OCI-LY1 (cell line): ENCODE results near the gene ZFP57.

ENCODE experiments used
- H2AFZ ChIP-seq: fragments of 200-600 bp; sonication (generic), shearing (Covaris generic); 2 replicates; pipeline ENCODE4 v1.6.0; 2014; ENCODE audit warnings: antibody characterized with exemption, mild to moderate bottlenecking, low read length
- H3F3A ChIP-seq: fragments of 200-600 bp; sonication (generic), shearing (Covaris generic); 2 replicates; pipeline ENCODE4 v1.6.0; 2014; ENCODE audit warnings: mild to moderate bottlenecking, antibody characterized with exemption, low read length, moderate library complexity; ENCODE audit not compliant: insufficient read depth
- H3K27ac ChIP-seq: fragments of 200-600 bp; sonication (generic); 2 replicates; pipeline ENCODE4 v1.5.1; 2014; ENCODE audit warnings: low read length, mixed run types, mild to moderate bottlenecking, low read depth; ENCODE audit not compliant: poor library complexity, severe bottlenecking
- H3K27me3 ChIP-seq: fragments of 200-600 bp; sonication (generic); 2 replicates; pipeline ENCODE4 v1.6.0; 2014; ENCODE audit warnings: antibody characterized with exemption, mild to moderate bottlenecking, low read length, moderate library complexity; ENCODE audit not compliant: insufficient read depth
- H3K36me3 ChIP-seq: fragments of 200-600 bp; sonication (generic); 2 replicates; pipeline ENCODE4 v1.6.1; 2014; ENCODE audit warnings: mild to moderate bottlenecking, antibody characterized with exemption, low read length, moderate library complexity, mixed read lengths; ENCODE audit not compliant: insufficient read depth
- H3K4me1 ChIP-seq: fragments of 200-600 bp; sonication (generic); 2 replicates; pipeline ENCODE4 v1.5.1; 2014; ENCODE audit warnings: mild to moderate bottlenecking, low read length, moderate library complexity; ENCODE audit not compliant: insufficient read depth, severe bottlenecking
- H3K4me2 ChIP-seq: fragments of 200-600 bp; sonication (generic), shearing (Covaris generic); 2 replicates; pipeline ENCODE4 v1.6.1; 2014; ENCODE audit warnings: low read length
- H3K4me3 ChIP-seq: fragments of 200-600 bp; sonication (generic); 2 replicates; pipeline ENCODE4 v1.5.1; 2014; ENCODE audit warnings: low read length, low read depth, mild to moderate bottlenecking, mixed read lengths; ENCODE audit not compliant: poor library complexity, severe bottlenecking
- H3K79me2 ChIP-seq: fragments of 200-600 bp; shearing (Covaris generic); 2 replicates; pipeline ENCODE4 v1.6.1; 2016; ENCODE audit warnings: mixed run types, low read length, mixed read lengths; ENCODE audit not compliant: insufficient read depth
- H3K9ac ChIP-seq: fragments of 200-600 bp; sonication (generic), shearing (Covaris generic); 2 replicates; pipeline ENCODE4 v1.6.1; 2014; ENCODE audit warnings: mild to moderate bottlenecking, low read length, mixed read lengths
- H3K9me2 ChIP-seq: fragments of 200-600 bp; sonication (generic), shearing (Covaris generic); 2 replicates; pipeline ENCODE4 v1.6.1; 2014; ENCODE audit warnings: low read depth, mild to moderate bottlenecking, low read length, mixed read lengths
- H3K9me3 ChIP-seq: fragments of 200-600 bp; shearing (Covaris generic); 2 replicates; pipeline ENCODE4 v1.6.1; 2014; ENCODE audit warnings: low read length, mixed read lengths
- H4K20me1 ChIP-seq: fragments of 200-600 bp; sonication (generic), shearing (Covaris generic); 2 replicates; pipeline ENCODE4 v1.6.0; 2016; ENCODE audit warnings: mild to moderate bottlenecking, low read length; ENCODE audit not compliant: insufficient read depth
- EZH2 ChIP-seq: fragments of 200-600 bp; sonication (generic), shearing (Covaris generic); IDR thresholded peaks from 2 replicates; pipeline ENCODE4 v1.8.0; 2017; ENCODE audit warnings: borderline replicate concordance, mixed run types, mild to moderate bottlenecking, antibody characterized with exemption, low read length, moderate library complexity, mixed read lengths
- TF ChIP-seq, protein P1 (sequence below): fragments of 200-600 bp; sonication (generic), shearing (Covaris generic); IDR thresholded peaks from 2 replicates; pipeline ENCODE4 v1.5.1; 2017; ENCODE audit warnings: mild to moderate bottlenecking, antibody characterized with exemption, low read length, moderate library complexity, mixed read lengths

The ZFP57 gene

DNA sequence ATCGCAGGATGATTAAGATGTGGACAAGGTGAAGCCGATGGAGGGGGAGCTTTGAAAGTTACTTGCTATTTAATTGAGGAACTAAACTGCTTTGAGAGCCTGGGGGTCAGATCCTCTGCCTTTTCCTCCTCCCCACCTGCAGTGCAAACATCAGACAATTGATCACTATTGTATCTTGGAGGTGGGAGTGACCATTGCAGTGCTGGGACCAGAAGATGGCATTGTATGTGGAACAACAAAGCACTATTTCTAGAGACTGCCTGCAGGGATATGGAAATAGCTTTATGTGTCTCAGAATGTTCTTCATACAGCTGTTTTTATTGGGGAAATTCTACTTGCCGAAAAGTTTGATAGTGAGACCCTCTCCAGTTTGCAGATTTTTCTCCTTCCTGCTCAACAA is 19.9 kb downstream of the ZFP57 start:
- Histone ChIP-seq H3K4me2 (no peak overlapping the region), H3F3A (no peaks in the 10 kb centered on the region), H3K4me3 (no peak overlapping the region), H3K9ac (no peak overlapping the region), H3K79me2 (no peaks in the 10 kb centered on the region), H3K36me3 (no peaks in the 10 kb centered on the region), H4K20me1 (no peaks in the 10 kb centered on the region), H3K27me3 (no peaks in the 10 kb centered on the region), H3K27ac (no peak overlapping the region), H2AFZ (no peak overlapping the region), H3K4me1 (no peaks in the 10 kb centered on the region), H3K9me2 (no peaks in the 10 kb centered on the region), H3K9me3 (no peaks in the 10 kb centered on the region)
- TF ChIP-seq, protein P1, sequence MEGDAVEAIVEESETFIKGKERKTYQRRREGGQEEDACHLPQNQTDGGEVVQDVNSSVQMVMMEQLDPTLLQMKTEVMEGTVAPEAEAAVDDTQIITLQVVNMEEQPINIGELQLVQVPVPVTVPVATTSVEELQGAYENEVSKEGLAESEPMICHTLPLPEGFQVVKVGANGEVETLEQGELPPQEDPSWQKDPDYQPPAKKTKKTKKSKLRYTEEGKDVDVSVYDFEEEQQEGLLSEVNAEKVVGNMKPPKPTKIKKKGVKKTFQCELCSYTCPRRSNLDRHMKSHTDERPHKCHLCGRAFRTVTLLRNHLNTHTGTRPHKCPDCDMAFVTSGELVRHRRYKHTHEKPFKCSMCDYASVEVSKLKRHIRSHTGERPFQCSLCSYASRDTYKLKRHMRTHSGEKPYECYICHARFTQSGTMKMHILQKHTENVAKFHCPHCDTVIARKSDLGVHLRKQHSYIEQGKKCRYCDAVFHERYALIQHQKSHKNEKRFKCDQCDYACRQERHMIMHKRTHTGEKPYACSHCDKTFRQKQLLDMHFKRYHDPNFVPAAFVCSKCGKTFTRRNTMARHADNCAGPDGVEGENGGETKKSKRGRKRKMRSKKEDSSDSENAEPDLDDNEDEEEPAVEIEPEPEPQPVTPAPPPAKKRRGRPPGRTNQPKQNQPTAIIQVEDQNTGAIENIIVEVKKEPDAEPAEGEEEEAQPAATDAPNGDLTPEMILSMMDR: no peak
- no peak for TF ChIP-seq EZH2

DNA sequence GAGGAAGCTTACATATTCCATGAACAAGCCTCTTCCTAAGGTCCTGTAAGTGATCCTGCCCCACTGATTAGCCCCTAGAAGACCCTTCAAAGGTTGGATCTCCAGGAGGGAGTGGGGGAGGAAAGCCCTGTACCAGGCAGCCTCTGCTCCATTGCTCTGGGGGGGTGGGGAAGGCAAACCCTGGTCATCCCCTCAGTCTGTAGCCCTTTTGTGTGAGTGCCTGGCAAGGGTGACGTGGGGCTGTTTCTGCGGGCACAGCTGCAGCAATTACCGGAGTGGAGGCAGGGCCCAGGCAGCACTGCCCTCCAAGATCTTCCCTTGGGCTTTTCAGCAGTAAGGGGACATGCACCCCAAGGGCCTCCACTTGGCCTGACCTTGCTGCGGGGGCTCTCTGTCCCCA is 24.2 kb downstream of the ZFP57 start, which contains the start of gene MOG:
Gene MOG (plus strand): TSS at position 295 of the 400 bp plus-strand sequence. CDS start 118 bp downstream, outside the sequence.
- no peaks in the 10 kb centered on the region for H3K36me3 ChIP-seq
- no peak within 1 kb of the TSS for H3K9ac ChIP-seq
- H3K4me3 ChIP-seq: no peak within 1 kb of the TSS
- no peaks in the 10 kb centered on the region for H3K4me1 ChIP-seq
- H3K9me3 ChIP-seq: no peaks in the 10 kb centered on the region
- no peaks in the 10 kb centered on the region for H3K27me3 ChIP-seq
- no peak within 1 kb of the TSS for H3K4me2 ChIP-seq
- H3K79me2 ChIP-seq: no peaks in the 10 kb centered on the region
- TF ChIP-seq, protein P1: no peak
- no peak for TF ChIP-seq EZH2
- H2AFZ ChIP-seq: no peak within 1 kb of the TSS
- no peaks in the 10 kb centered on the region for H4K20me1 ChIP-seq
- H3F3A ChIP-seq: no peaks in the 10 kb centered on the region
- H3K27ac ChIP-seq: no peak within 1 kb of the TSS
- H3K9me2 ChIP-seq: no peaks in the 10 kb centered on the region

DNA sequence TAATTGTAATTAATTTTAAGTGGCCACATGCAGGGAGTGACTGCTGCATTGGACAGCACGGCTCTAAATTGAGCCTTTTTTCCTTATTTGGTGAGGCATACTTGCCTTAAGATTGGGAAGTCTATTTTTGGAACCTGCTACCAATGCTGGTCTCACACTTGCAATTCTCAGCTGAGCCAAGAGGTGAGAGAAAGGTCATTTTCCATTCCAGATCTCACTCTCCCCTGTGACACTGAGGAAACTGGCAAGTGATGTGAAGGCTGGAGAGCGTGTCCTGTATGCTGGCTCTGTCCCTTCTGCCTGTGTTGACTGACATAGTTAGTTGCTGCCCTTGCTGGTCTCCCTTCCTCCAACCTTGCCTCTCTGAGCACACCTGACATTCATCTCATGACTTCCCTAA is 24.8 kb downstream of the ZFP57 start:
- Histone ChIP-seq H3K36me3 (no peaks in the 10 kb centered on the region), H3K4me3 (no peak overlapping the region), H3K4me1 (no peaks in the 10 kb centered on the region), H3K9me3 (no peaks in the 10 kb centered on the region), H3K9ac (no peak overlapping the region), H3K27me3 (no peaks in the 10 kb centered on the region), H3K27ac (no peak overlapping the region), H3K9me2 (no peaks in the 10 kb centered on the region), H2AFZ (no peak overlapping the region), H3K79me2 (no peaks in the 10 kb centered on the region), H4K20me1 (no peaks in the 10 kb centered on the region), H3F3A (no peaks in the 10 kb centered on the region), H3K4me2 (no peak overlapping the region)
- no peak for TF ChIP-seq EZH2
- TF ChIP-seq, protein P1: no peak
